ENCODE results near the gene UBXN2A.

The UBXN2A gene

GRCh38 chr2:23940718-23941620, 706 bp downstream of the UBXN2A start:
- H2AFZ ChIP-seq: peak overlapping the region; percentile 93
- H3K36me3 ChIP-seq (ENCODE audit: control insufficient read depth, insufficient read depth, low read length): no peaks in the 10 kb centered on the region
- H3K79me2 ChIP-seq: peaks cover 29% of the 10 kb centered on the region
- no peaks in the 10 kb centered on the region for H3K9me3 ChIP-seq (ENCODE audit: control insufficient read depth, low read length)
- peak overlapping the region; percentile 1 for H3K9ac ChIP-seq
- no peaks in the 10 kb centered on the region for H3K27me3 ChIP-seq (ENCODE audit: control insufficient read depth, insufficient read depth, low read length)
- TF ChIP-seq CTCF (IDR thresholded peaks at IDR 0.05): no peak
- peak overlapping the region; percentile 81 for H3K4me2 ChIP-seq (ENCODE audit: low read length)
- peaks cover 3% of the 10 kb centered on the region for H3K4me1 ChIP-seq
- H3K27ac ChIP-seq: peak overlapping the region; percentile 70
- H3K4me3 ChIP-seq (ENCODE audit: low read depth, low read length): peak overlapping the region; percentile 77

GRCh38 chr2:23941644-23942043, 1.4 kb downstream of the UBXN2A start:
- TF ChIP-seq CTCF (IDR thresholded peaks at IDR 0.05): no peak
- H2AFZ ChIP-seq: peak overlapping the region; percentile 93
- no peak overlapping the region for H3K9ac ChIP-seq
- peak overlapping the region; percentile 11 for H3K4me3 ChIP-seq (ENCODE audit: low read depth, low read length)
- H3K9me3 ChIP-seq (ENCODE audit: control insufficient read depth, low read length): no peaks in the 10 kb centered on the region
- no peak overlapping the region for H3K4me2 ChIP-seq (ENCODE audit: low read length)
- no peak overlapping the region for H3K27ac ChIP-seq
- peaks cover 32% of the 10 kb centered on the region for H3K79me2 ChIP-seq
- peaks cover 3% of the 10 kb centered on the region for H3K4me1 ChIP-seq
- no peaks in the 10 kb centered on the region for H3K36me3 ChIP-seq (ENCODE audit: control insufficient read depth, insufficient read depth, low read length)
- H3K27me3 ChIP-seq (ENCODE audit: control insufficient read depth, insufficient read depth, low read length): no peaks in the 10 kb centered on the region

- Histone ChIP-seq H3K9me3 (ENCODE audit: control insufficient read depth, low read length) (no peaks in the 10 kb centered on the region), H3K79me2 (peaks cover 32% of the 10 kb centered on the region), H3K9ac (no peak overlapping the region), H3K27me3 (ENCODE audit: control insufficient read depth, insufficient read depth, low read length) (no peaks in the 10 kb centered on the region), H3K36me3 (ENCODE audit: control insufficient read depth, insufficient read depth, low read length) (no peaks in the 10 kb centered on the region), H3K4me1 (peaks cover 3% of the 10 kb centered on the region), H2AFZ (no peak overlapping the region), H3K4me3 (ENCODE audit: low read depth, low read length) (no peak overlapping the region), H3K27ac (no peak overlapping the region), H3K4me2 (ENCODE audit: low read length) (no peak overlapping the region)
- no peak for TF ChIP-seq CTCF (IDR thresholded peaks at IDR 0.05)
Observed at GRCh38 chr2:23943666-23944065, 3.4 kb downstream of the UBXN2A start.

GRCh38 chr2:23944527-23944926, 4.3 kb downstream of the UBXN2A start:
- no peak overlapping the region for H3K4me3 ChIP-seq (ENCODE audit: low read depth, low read length)
- no peak overlapping the region for H2AFZ ChIP-seq
- H3K36me3 ChIP-seq (ENCODE audit: control insufficient read depth, insufficient read depth, low read length): no peaks in the 10 kb centered on the region
- H3K9me3 ChIP-seq (ENCODE audit: control insufficient read depth, low read length): no peaks in the 10 kb centered on the region
- TF ChIP-seq CTCF (IDR thresholded peaks at IDR 0.05): no peak
- no peak overlapping the region for H3K4me2 ChIP-seq (ENCODE audit: low read length)
- H3K9ac ChIP-seq: no peak overlapping the region
- H3K27me3 ChIP-seq (ENCODE audit: control insufficient read depth, insufficient read depth, low read length): no peaks in the 10 kb centered on the region
- peaks cover 36% of the 10 kb centered on the region for H3K79me2 ChIP-seq
- no peak overlapping the region for H3K27ac ChIP-seq
- H3K4me1 ChIP-seq: peaks cover 3% of the 10 kb centered on the region

- H3K4me2 ChIP-seq (ENCODE audit: low read length): no peak overlapping the region
Observed at GRCh38 chr2:23944976-23945375, 4.7 kb downstream of the UBXN2A start.

More at GRCh38 chr2:23944976-23945375, 4.7 kb downstream of the UBXN2A start:
- Histone ChIP-seq H3K4me3 (ENCODE audit: low read depth, low read length) (no peak overlapping the region), H3K9me3 (ENCODE audit: control insufficient read depth, low read length) (no peaks in the 10 kb centered on the region), H2AFZ (no peak overlapping the region), H3K79me2 (peaks cover 36% of the 10 kb centered on the region), H3K27me3 (ENCODE audit: control insufficient read depth, insufficient read depth, low read length) (no peaks in the 10 kb centered on the region), H3K27ac (no peak overlapping the region), H3K9ac (no peak overlapping the region), H3K4me1 (peaks cover 3% of the 10 kb centered on the region), H3K36me3 (ENCODE audit: control insufficient read depth, insufficient read depth, low read length) (no peaks in the 10 kb centered on the region)
- no peak for TF ChIP-seq CTCF (IDR thresholded peaks at IDR 0.05)

Measured in parathyroid adenoma (tissue), 2 donors.